ENCODE results near the gene ATP6V0D1.
"Not testable (repeated sequence)": the region's sequence is repeated elsewhere in the genome, so short reads cannot be mapped to it uniquely, and the experiment has no call there.

Gene ATP6V0D1

GRCh38 chr16:67480833-67481560 lies at the start of gene ATP6V0D1:
TSS of gene ATP6V0D1 (minus strand) at chr16:67481157. CDS start at chr16:67481086, 71 bp downstream.
- peak; percentile 99 for DNase-seq (ENCODE audit: low spot score)

- DNase-seq (ENCODE audit: low spot score), result peak; percentile 60
Observed at GRCh38 chr16:67530013-67530939, 49.3 kb upstream of the ATP6V0D1 start.

DNA sequence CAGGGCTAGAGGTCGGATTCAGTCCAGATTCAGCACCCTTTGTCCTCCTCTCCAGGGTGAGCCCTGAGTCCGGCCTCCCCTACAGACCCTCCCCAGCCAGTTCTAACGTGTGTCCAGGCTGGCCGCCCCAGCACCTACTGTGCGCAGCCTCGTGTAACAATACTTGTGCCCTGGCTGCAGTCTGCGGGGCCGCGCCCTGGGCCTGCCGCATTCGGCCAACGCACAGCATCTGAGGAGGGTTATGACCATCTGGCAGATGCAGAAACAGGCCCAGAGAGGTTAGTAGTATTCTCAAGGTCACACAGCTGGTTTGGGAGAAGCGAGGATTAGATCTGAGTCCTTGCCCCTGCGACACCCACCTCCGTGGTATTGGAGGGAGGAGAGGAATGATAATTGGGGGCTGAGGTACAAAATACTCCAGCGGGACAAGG lies 48.6 kb upstream of the ATP6V0D1 start:
- no peak for DNase-seq (ENCODE audit: low spot score)

DNA sequence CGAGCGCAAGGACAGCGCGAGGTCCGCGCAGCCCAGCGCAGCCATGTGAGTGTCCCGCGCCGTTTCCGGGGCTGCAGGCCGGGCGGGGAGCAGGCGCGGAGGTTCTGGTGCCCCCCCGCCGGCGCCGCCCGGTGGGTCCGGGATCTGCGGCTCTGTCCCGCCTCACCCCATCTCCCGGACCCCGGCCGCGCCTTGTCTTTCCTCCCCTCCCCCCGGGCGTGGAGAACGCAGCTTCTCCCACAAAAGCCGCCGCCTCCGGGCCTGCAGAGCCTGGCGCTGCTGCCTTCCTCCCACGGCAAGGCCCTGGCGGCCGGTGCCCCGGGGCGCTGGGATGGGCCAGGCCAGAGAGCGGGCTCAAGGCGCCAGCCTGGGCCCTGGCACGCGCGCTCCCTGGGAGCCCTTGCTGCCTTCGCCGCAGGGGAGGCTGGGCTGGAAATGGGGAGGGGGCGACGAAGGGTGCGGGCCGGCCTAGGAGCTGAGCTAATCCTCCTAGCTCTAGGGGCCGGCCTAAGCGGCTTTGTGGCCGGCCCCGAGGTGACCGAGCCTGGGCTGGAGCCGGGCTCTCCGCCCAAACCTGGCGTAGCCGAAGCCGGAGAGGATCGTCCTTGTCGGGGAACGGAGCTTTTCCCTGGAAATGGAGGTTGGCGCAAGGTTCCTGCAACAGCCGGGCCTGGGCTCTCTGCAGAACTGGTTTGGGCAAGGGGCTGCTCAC lies 48.1 kb upstream of the ATP6V0D1 start:
- DNase-seq (ENCODE audit: low spot score), result peak; percentile 66

DNA sequence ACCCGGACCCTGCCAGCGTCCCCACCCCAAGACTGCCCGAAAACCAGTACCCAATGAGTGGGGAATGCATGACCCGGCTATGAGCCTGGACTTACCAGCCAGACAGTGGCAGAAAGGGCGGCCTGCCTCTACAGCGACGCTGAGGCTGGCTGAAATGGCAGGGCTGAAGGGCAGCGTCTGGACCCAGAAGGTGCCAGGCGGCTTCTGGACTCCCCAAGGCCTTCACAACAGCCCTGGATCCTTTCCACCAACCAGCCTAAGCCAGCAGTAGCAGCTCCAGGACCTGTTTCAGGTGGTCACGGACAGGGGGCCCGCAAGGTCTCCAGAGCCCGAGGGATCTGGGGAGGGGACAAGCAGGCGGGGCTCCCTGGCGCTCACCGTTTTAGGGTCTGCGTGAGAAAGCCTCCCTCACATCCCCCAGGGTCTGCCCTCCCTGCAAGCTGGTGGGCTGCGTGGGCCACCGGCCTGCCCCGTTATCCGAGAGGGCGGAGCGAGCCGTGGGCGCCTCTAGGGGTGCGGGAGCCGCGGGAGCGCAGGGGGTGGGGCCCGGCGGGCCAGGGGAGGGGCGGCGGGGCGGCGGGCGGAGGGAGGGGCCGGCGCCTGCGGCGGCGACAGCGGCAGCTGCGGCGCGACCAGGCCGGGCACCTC lies 47.4 kb upstream of the ATP6V0D1 start, which contains the start of gene RIPOR1:
Gene RIPOR1 (plus strand): TSS at position 608 of the 648 bp plus-strand sequence. CDS start 9,618 bp downstream, outside the sequence.
- DNase-seq (ENCODE audit: low spot score), result peak; percentile 83

DNA sequence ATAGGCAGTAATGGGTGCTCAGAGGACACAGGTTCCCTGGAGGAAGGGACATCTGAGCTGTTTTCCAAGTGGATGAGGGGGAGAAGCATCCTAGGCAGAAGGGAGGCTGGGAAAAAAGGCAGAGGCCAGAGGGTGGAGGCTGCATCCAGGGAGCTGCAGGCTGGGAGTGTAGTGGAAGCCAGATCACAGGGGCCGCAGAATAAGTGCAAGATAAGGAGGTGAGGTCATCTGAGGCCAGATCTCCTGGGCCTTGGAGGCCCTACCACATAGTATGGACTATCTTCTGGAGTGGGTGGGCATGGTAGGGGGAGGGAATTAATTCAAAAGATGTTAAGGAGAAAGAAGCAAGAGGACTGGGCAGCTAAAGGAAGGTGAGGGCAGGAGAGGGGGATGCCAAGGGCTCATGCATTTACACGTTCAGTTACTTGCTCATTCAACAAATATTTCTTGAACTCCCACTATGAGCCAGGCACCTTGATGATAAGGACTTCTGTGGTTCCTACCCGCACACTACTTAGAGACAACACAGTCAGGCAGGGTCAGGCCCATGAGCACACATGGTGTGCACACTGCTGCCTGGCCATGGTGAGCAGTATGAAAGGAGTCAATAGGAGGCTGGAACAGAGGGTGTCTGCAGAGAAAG lies 45.3 kb upstream of the ATP6V0D1 start:
- DNase-seq (ENCODE audit: low spot score), result no peak

DNA sequence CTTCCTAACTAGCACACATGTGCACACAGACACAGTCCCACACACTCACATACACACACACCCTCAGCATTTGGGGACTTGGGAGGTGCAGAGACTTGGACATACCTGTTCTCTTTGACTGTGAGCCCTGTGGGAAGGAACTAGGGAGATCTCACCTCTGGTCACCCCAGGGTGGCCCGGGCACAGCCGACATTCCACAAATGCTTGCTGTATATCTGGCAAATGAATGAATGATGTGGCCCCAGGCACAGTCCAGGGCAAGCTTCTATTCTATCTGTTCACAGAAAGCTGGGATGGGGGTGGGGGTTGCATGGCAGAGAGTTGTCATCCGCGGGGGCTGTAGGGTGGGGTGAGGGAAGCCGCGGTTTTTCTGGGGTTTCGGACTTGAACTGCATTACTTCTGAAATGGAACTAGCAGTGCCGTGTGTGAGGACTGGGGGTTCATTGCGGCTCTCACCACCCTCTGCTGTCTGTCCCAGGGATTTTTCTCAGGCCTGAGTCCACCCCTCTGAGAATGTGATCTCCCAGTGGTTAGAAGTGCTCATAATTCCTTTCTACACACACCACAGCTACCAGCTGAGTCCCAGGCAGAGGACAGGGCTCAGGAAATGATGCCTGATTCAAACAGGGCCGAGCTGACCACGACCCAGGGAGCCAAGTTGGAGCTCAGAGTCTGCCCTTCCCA lies 44.4 kb upstream of the ATP6V0D1 start:
- no peak for DNase-seq (ENCODE audit: low spot score)

- peak; percentile 94 for DNase-seq (ENCODE audit: low spot score)
Observed at GRCh38 chr16:67521095-67521804, 40.3 kb upstream of the ATP6V0D1 start.

DNA sequence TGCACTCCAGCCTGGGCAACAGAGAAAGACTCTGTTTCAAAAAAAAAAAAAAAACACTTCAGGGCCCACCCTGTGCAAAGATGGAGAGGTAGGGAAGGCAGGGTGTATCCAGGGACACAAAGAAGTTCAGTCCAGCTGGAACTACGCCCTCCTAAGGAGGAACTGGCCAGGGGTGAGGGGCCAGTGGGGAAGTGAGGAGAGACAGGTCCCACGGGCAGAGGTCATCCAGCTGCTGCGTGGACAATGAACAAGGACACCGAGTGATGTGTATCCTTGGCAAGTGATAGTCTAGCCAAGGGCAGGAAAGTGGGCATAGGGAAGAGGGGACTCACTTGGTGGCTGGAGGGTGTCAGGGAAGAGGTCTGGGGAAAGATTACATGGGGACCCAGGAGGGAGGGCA lies 38.3 kb upstream of the ATP6V0D1 start:
- no peak for DNase-seq (ENCODE audit: low spot score)

- DNase-seq (ENCODE audit: low spot score), result no peak
Observed at GRCh38 chr16:67518676-67519075, 37.7 kb upstream of the ATP6V0D1 start.

- no peak for DNase-seq (ENCODE audit: low spot score)
Observed at GRCh38 chr16:67517661-67518423, 36.9 kb upstream of the ATP6V0D1 start.

DNA sequence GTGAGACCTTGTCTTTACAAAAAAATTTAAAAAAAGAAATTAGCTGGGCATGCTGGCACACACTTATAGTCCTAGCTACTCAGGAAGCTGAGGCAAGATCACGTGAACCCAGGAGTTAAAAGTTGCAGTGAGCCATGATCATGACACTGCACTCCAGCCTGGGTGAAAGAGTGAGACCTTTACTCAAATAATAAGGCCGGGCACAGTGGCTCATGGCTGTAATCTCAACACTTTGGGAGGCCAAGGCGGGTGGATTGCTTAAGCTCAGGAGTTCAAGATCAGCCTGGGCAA lies 36.1 kb upstream of the ATP6V0D1 start:
- DNase-seq (ENCODE audit: low spot score), result no peak

DNA sequence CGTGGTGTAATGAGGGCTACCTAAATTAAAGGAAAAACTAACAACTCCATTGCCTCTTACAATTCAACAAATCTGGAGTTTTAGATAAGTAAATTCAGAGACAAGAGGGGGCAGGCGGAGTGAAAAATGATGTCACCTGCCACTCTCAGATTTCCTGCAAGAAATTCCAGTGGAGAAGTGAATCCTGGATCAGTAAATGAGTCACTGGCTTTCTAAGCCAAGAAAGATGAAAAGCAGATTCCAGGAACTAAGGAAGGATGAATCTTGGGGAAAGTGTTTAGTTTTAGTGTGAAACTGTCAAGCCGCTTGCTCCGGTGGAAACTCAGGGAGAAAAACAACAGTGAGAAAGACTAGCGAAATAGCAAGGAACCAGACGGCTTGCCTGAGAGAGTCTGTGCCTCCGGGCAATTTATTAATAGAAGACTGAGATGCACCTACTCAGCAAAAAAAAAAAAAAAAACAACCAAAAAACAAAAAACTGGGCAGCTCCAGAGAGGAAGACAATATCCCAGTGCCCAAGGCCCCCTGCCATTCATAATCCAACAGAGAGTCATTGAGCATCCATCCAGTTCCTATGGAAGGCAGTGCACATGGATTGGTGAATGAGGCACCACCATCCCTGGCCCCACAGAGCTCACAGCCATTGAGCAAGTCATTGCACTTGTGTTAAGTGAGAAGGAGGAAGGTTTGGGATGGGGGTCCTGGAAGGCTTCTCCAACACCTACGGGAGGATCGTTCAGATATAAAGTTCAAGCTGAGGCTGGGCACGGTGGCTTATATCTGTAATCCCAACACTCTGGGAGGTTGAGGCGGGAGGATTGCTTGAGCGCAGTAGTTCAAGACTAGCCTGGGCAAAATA lies 35.6 kb upstream of the ATP6V0D1 start:
- no peak for DNase-seq (ENCODE audit: low spot score)

- DNase-seq (ENCODE audit: low spot score), result peak; percentile 50
Observed at GRCh38 chr16:67514382-67514828, 33.4 kb upstream of the ATP6V0D1 start.

DNA sequence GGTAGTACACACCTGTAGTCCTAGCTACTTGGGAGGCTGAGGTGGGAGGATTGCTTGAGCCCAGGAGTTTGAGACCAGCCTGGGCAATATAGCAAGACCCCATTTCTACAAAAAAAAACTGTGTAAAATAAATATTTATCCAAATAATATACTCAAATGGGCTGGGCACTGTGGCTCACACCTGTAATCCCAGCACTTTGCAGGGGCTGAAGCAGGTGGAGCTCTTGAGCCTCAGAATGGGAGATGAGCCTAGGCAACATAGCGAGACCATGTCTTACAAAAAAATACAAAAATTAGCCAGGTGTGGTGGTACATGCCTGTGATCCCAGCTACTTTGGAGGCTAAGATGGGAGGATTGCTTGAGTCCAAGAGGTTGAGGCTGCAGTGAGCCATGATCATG lies 32.9 kb upstream of the ATP6V0D1 start:
- DNase-seq (ENCODE audit: low spot score), result not testable (repeated sequence)

GRCh38 chr16:67509016-67509415 lies 28.1 kb upstream of the ATP6V0D1 start:
- DNase-seq (ENCODE audit: low spot score), result no peak

GRCh38 chr16:67506468-67506867 lies 25.5 kb upstream of the ATP6V0D1 start:
- no peak for DNase-seq (ENCODE audit: low spot score)

All from iPS-NIHi11 (cell line).